ENCODE data around the gene CAPN3.
A peak's percentile ranks its signal among the peaks of the same experiment; 100 is the strongest.

CAPN3 gene

GRCh38 chr15:42358141-42358540 lies 1.2 kb upstream of the CAPN3 start:
- no peak for DNase-seq

- no peak for DNase-seq
These were observed 684 bp downstream of the CAPN3 start for GRCh38 chr15:42359985-42360384.

- DNase-seq, result no peak
These were observed 1.3 kb downstream of the CAPN3 start for GRCh38 chr15:42360535-42361112.

- no peak for DNase-seq
These were observed 4.2 kb downstream of the CAPN3 start for GRCh38 chr15:42363487-42363886.

- DNase-seq, result no peak
These were observed 4.6 kb downstream of the CAPN3 start for GRCh38 chr15:42363942-42364341.

- DNase-seq, result peak; percentile 46
These were observed 5.2 kb downstream of the CAPN3 start for GRCh38 chr15:42364529-42364928.

- DNase-seq, result no peak
These were observed 6.7 kb downstream of the CAPN3 start for GRCh38 chr15:42365921-42366550.

- DNase-seq, result no peak
These were observed 7.7 kb downstream of the CAPN3 start for GRCh38 chr15:42367041-42367440.

- no peak for DNase-seq
These were observed 8.8 kb downstream of the CAPN3 start for GRCh38 chr15:42368096-42368495.

GRCh38 chr15:42371096-42371495 lies 11.8 kb downstream of the CAPN3 start:
- peak; percentile 1 for DNase-seq

- no peak for DNase-seq
These were observed 14.0 kb downstream of the CAPN3 start for GRCh38 chr15:42373274-42373673.

- no peak for DNase-seq
These were observed 14.6 kb downstream of the CAPN3 start for GRCh38 chr15:42373936-42374335.

- no peak for DNase-seq
These were observed 15.5 kb downstream of the CAPN3 start for GRCh38 chr15:42374810-42375209.

GRCh38 chr15:42375252-42375651 lies 16.0 kb downstream of the CAPN3 start:
- DNase-seq, result no peak

- no peak for DNase-seq
These were observed 16.6 kb downstream of the CAPN3 start for GRCh38 chr15:42375941-42376340.

GRCh38 chr15:42378011-42378410 lies 18.7 kb downstream of the CAPN3 start:
- no peak for DNase-seq

GRCh38 chr15:42384597-42384996 lies 25.3 kb downstream of the CAPN3 start:
- peak; percentile 1 for DNase-seq

GRCh38 chr15:42385206-42385979 lies 26.1 kb downstream of the CAPN3 start:
- DNase-seq, result peak; percentile 46

- no peak for DNase-seq
These were observed 26.8 kb downstream of the CAPN3 start for GRCh38 chr15:42385980-42386700.

- DNase-seq, result no peak
These were observed 28.3 kb downstream of the CAPN3 start for GRCh38 chr15:42387603-42388002.

GRCh38 chr15:42392309-42393024 lies 33.2 kb downstream of the CAPN3 start:
- no peak for DNase-seq

GRCh38 chr15:42394106-42394505 lies 34.8 kb downstream of the CAPN3 start:
- no peak for DNase-seq

GRCh38 chr15:42395838-42396237 lies 36.5 kb downstream of the CAPN3 start:
- peak; percentile 0 for DNase-seq
